H9 (cell line): ENCODE results near the gene BMERB1. TPM values are rescaled to one million over a fixed set of nuclear protein-coding genes. Genes with fewer than 3 reads are reported as not detected.

Source experiments
- DNase-seq: peaks from one replicate; pipeline ENCODE4 v3.0.0-alpha.2; 2017
- H2AFZ ChIP-seq: one replicate; pipeline ENCODE4 v1.6.1; 2013; ENCODE audit warnings: mild to moderate bottlenecking, low read length, control low read depth, moderate library complexity
- H2AK5ac ChIP-seq: 2 replicates; pipeline ENCODE4 v1.6.1; 2013; ENCODE audit warnings: low read length, control low read depth, mixed read lengths; ENCODE audit not compliant: insufficient read length
- H2BK120ac ChIP-seq: one replicate; pipeline ENCODE4 v1.6.1; 2013; ENCODE audit warnings: low read depth, mild to moderate bottlenecking, low read length, control low read depth, inconsistent platforms; ENCODE audit not compliant: poor library complexity, severe bottlenecking
- H2BK12ac ChIP-seq: 2 replicates; pipeline ENCODE4 v1.6.1; 2013; ENCODE audit warnings: low read length, control low read depth, mixed read lengths, low read depth; ENCODE audit not compliant: insufficient read length
- H2BK15ac ChIP-seq: 2 replicates; pipeline ENCODE4 v1.6.1; 2013; ENCODE audit warnings: low read depth, low read length, control low read depth
- H2BK20ac ChIP-seq: one replicate; pipeline ENCODE4 v1.6.1; 2013; ENCODE audit warnings: low read depth, mild to moderate bottlenecking, low read length, control low read depth, inconsistent platforms; ENCODE audit not compliant: poor library complexity, severe bottlenecking
- H2BK5ac ChIP-seq: 2 replicates; pipeline ENCODE4 v1.6.1; 2013; ENCODE audit warnings: low read length, control low read depth, mixed read lengths; ENCODE audit not compliant: insufficient read length
- H3K14ac ChIP-seq: 2 replicates; pipeline ENCODE4 v1.6.1; 2013; ENCODE audit warnings: low read length, control low read depth; ENCODE audit not compliant: insufficient read depth
- H3K18ac ChIP-seq: 2 replicates; pipeline ENCODE4 v1.6.1; 2013; ENCODE audit warnings: low read depth, mild to moderate bottlenecking, mixed read lengths, low read length, control low read depth; ENCODE audit not compliant: insufficient read length
- H3K23ac ChIP-seq: 2 replicates; pipeline ENCODE4 v1.6.1; 2013; ENCODE audit warnings: low read length, control low read depth, mixed read lengths, low read depth; ENCODE audit not compliant: insufficient read length
- H3K23me2 ChIP-seq: 2 replicates; pipeline ENCODE4 v1.6.1; 2013; ENCODE audit warnings: low read depth, mild to moderate bottlenecking, mixed read lengths, low read length, control low read depth; ENCODE audit not compliant: insufficient read length, poor library complexity, severe bottlenecking
- H3K27ac ChIP-seq: 2 replicates; pipeline ENCODE4 v1.5.1; 2013; ENCODE audit warnings: low read length, control low read depth, mixed read lengths, low read depth; ENCODE audit not compliant: insufficient read length
- H3K27me3 ChIP-seq: 2 replicates; pipeline ENCODE4 v1.6.1; 2013; ENCODE audit warnings: low read length, control low read depth, inconsistent platforms; ENCODE audit not compliant: insufficient read depth
- H3K4ac ChIP-seq: 2 replicates; pipeline ENCODE4 v1.6.1; 2013; ENCODE audit warnings: low read depth, mild to moderate bottlenecking, control low read depth, inconsistent platforms, low read length, moderate library complexity
- H3K4me1 ChIP-seq: 2 replicates; pipeline ENCODE4 v1.6.1; 2013; ENCODE audit warnings: low read length, control low read depth, inconsistent platforms; ENCODE audit not compliant: insufficient read depth
- H3K4me2 ChIP-seq: 2 replicates; pipeline ENCODE4 v1.6.1; 2013; ENCODE audit warnings: low read length, control low read depth, mixed read lengths; ENCODE audit not compliant: insufficient read length, insufficient read depth
- H3K56ac ChIP-seq: 2 replicates; pipeline ENCODE4 v1.6.1; 2013; ENCODE audit warnings: low read depth, mild to moderate bottlenecking, mixed read lengths, low read length, control low read depth; ENCODE audit not compliant: insufficient read length
- H3K79me1 ChIP-seq: 2 replicates; pipeline ENCODE4 v1.6.1; 2013; ENCODE audit warnings: low read depth, mild to moderate bottlenecking, moderate library complexity, low read length, control low read depth, inconsistent platforms; ENCODE audit not compliant: insufficient read depth, poor library complexity, severe bottlenecking
- H3K79me2 ChIP-seq: 2 replicates; pipeline ENCODE4 v1.6.1; 2013; ENCODE audit warnings: low read length, control low read depth, inconsistent platforms; ENCODE audit not compliant: insufficient read depth
- H3K9ac ChIP-seq: 2 replicates; pipeline ENCODE4 v1.6.1; 2013; ENCODE audit warnings: low read length, control low read depth, mixed read lengths; ENCODE audit not compliant: insufficient read length; ENCODE audit errors: extremely low read depth
- H3K9me3 ChIP-seq: one replicate; pipeline ENCODE4 v1.6.1; 2013; ENCODE audit warnings: low read depth, low read length, inconsistent platforms; ENCODE audit not compliant: control insufficient read depth
- H3T11ph ChIP-seq: one replicate; pipeline ENCODE4 v1.6.1; 2013; ENCODE audit warnings: mild to moderate bottlenecking, low read length, control low read depth, inconsistent platforms
- H4K20me1 ChIP-seq: one replicate; pipeline ENCODE4 v1.6.1; 2013; ENCODE audit not compliant: control insufficient read depth, insufficient read length, insufficient read depth
- H4K5ac ChIP-seq: 2 replicates; pipeline ENCODE4 v1.6.1; 2013; ENCODE audit warnings: low read depth, mild to moderate bottlenecking, mixed read lengths, low read length, control low read depth; ENCODE audit not compliant: insufficient read length
- H4K8ac ChIP-seq: replicated peaks from 2 replicates; pipeline ENCODE4 v1.6.1; 2013; ENCODE audit warnings: low read length, control low read depth, mixed read lengths, low read depth; ENCODE audit not compliant: insufficient read length
- H4K91ac ChIP-seq: 2 replicates; pipeline ENCODE4 v1.6.1; 2013; ENCODE audit warnings: low read depth, mild to moderate bottlenecking, moderate library complexity, mixed read lengths, low read length, control low read depth; ENCODE audit not compliant: insufficient read length
- H3K27ac Mint-ChIP-seq, 3 experiments: 2 replicates in 2 of 3; 3 replicates in 1 of 3; pipeline ENCODE4 v1.8.0; 2020 to 2021; ENCODE audit warnings: mixed read lengths in 3 of 3, mild to moderate bottlenecking in 1 of 3, moderate library complexity in 1 of 3
- H3K27me3 Mint-ChIP-seq: 2 replicates; pipeline ENCODE4 v1.8.0; 2021; ENCODE audit warnings: low read depth, mild to moderate bottlenecking, moderate library complexity, mixed read lengths
- H3K36me3 Mint-ChIP-seq, 3 experiments: 2 replicates in 2 of 3; 3 replicates in 1 of 3; pipeline ENCODE4 v1.8.0; 2020 to 2021; ENCODE audit warnings: low read depth in 3 of 3, mixed read lengths in 3 of 3; ENCODE audit not compliant: insufficient read depth in 1 of 3
- H3K4me1 Mint-ChIP-seq, 2 experiments: 2 replicates each; pipeline ENCODE4 v1.8.0; 2020; ENCODE audit warnings: mixed read lengths in 2 of 2
- H3K4me3 Mint-ChIP-seq, 2 experiments: 2 replicates in 1 of 2; 3 replicates in 1 of 2; pipeline ENCODE4 v1.8.0; 2020 to 2021; ENCODE audit warnings: mild to moderate bottlenecking in 2 of 2, mixed read lengths in 2 of 2, moderate library complexity in 1 of 2
- H3K9me3 Mint-ChIP-seq, 2 experiments: 2 replicates in 1 of 2; 3 replicates in 1 of 2; pipeline ENCODE4 v1.8.0; 2020; ENCODE audit warnings: mild to moderate bottlenecking in 2 of 2, mixed read lengths in 2 of 2, moderate library complexity in 1 of 2
- CTCF ChIP-seq: fragments of 200-600 bp; sonication (generic); conservative IDR thresholded peaks from 3 replicates; pipeline ENCODE4 v1.8.0; 2021; ENCODE audit warnings: antibody characterized with exemption, mild to moderate bottlenecking
- WGBS: extraction: QIAGEN DNeasy Blood & Tissue Kit; methylation state at CpG from one replicate; pipeline ENCODE4 v1.1.7; 2013; ENCODE audit warnings: missing lambda C conversion rate, low lambda C conversion rate, mixed read lengths; ENCODE audit not compliant: insufficient read length; ENCODE audit errors: extremely low coverage; 5-methylcytosine and 5-hydroxymethylcytosine counted together
- total RNA-seq: library from RNA; stranded (reverse); gene quantifications from 2 replicates; pipeline ENCODE4 v1.2.1, GENCODE V29; 2021

BMERB1 gene
- total RNA-seq, 1 experiment from 2014 or later: 19.5 TPM

DNA sequence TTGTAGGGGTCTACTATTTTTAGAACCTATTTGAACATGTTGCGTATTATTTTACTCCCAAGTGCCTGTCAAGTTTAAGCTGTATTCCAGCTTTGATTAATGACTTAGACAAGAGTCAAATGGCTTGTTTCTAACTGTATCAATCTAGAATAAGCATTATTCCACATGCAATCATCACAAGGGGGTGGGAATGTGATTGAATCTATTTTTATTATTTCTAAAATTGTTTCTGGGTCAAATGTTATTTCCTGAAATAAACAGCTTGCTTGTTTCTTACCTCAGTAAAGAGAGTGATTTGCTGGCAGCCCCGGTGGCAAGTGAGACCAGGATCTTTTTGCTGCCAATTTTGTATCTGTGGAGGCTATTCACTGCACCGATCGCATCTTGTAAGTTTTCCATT, 187.1 kb downstream of the BMERB1 start:
- Histone ChIP-seq H4K5ac (no peak overlapping the region), H3K4me2 (no peak overlapping the region), H3K56ac (no peak overlapping the region), H3K18ac (no peak overlapping the region), H3K9me3 (no peaks in the 10 kb centered on the region), H2BK120ac (no peak overlapping the region), H3K4me1 (no peaks in the 10 kb centered on the region), H3K27me3 (no peaks in the 10 kb centered on the region), H3K79me1 (no peaks in the 10 kb centered on the region), H2BK15ac (no peak overlapping the region), H3K14ac (no peak overlapping the region), H3K23me2 (no peaks in the 10 kb centered on the region), H4K8ac (no peak overlapping the region), H3T11ph (no peak overlapping the region), H4K91ac (no peak overlapping the region), H2BK20ac (no peak overlapping the region), H3K9ac (no peak overlapping the region), H3K23ac (no peak overlapping the region), H2BK12ac (no peak overlapping the region), H3K27ac (no peak overlapping the region), H4K20me1 (no peaks in the 10 kb centered on the region), H3K4ac (no peak overlapping the region), H3K79me2 (no peaks in the 10 kb centered on the region), H2AK5ac (no peak overlapping the region), H2AFZ (no peak overlapping the region), H2BK5ac (no peak overlapping the region)
- no peak for DNase-seq
- Mint-ChIP-seq H3K9me3 (no peaks in the 10 kb centered on the region), H3K27me3 (no peaks in the 10 kb centered on the region), H3K4me3 (no peak overlapping the region), H3K27ac (no peak overlapping the region), H3K4me1 (no peaks in the 10 kb centered on the region), H3K36me3 (peaks cover 25 to 79% (median 60%) of the 10 kb centered on the region in 3 experiments; a peak in 6 of 7 replicates)
- no peak for TF ChIP-seq CTCF
- WGBS: no CpG with 5 or more reads among the region's 4 CpGs
